Activated CD4-positive, CD25-positive, alpha-beta regulatory T cell (primary cell): Measurements from ENCODE around the gene STX1A.

Source experiments
- DNase-seq, 4 experiments: peaks; one replicate each; lab custom pipeline; 2025; lab: John Stamatoyannopoulos, UW

STX1A gene

DNA sequence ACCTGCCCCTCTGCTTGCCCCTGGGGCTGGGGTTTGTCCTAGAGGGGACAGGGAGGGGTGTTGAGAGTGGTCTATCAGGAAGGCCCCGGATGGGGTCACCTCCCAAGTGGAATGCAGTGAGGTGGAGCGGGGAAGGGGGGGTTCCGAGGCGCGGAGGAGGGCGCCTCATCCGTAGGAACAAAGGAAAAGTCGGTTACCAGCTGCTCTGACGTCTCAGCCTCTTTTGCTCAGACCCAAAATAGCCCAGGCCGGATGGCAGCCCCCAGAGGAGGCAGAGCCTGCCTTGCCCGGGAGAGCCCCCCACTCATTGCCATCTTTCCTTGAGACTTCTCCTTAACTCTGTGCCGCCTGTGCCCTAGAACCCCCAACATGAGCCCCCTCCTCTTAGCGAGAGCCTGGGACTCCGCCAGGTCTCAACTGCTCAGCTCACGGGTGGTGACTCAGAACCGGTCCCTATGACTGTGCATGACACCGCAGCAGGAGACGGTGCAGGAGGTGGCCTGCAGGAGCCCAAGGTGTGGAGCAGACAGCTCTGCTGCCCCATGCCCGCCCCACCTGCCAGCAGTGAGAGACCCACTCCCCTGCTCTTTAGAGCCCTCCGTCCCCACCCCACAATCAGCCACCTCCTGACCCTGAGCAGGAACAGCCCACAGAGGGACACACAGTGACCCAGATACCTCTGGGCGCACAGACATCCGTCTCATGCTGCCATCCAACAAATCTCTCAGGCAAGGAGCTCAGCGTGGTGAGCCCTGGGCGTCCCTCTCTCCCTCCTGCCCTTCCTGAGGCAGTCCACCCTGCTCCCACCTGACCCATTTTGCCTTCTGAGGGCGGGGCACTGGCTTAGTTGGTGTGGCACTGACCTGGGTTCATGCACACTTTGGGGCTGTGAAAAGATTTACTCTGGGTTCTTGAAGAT lies 13.1 kb downstream of the STX1A start:
- peak in 1 of 4 experiments; percentile 17 for DNase-seq

DNA sequence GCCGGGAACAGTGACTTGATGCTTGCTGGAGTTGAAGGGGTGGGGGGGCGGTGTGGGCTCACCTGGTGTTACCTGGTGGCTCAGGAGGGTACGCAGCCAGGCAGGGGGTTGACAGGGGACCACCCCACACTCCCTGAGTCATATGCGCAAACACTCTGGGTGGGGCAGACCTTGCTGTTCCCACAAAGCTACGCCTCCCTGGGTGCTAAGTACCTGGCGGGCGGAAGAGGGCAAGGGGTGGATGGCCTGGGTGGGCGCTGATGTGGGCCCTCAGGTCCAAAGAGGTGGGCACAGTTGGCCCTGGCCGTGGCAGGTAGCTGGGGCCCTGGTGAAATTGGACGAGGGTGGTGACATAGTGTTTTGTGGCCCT lies 13.9 kb downstream of the STX1A start:
- DNase-seq: no peak

DNA sequence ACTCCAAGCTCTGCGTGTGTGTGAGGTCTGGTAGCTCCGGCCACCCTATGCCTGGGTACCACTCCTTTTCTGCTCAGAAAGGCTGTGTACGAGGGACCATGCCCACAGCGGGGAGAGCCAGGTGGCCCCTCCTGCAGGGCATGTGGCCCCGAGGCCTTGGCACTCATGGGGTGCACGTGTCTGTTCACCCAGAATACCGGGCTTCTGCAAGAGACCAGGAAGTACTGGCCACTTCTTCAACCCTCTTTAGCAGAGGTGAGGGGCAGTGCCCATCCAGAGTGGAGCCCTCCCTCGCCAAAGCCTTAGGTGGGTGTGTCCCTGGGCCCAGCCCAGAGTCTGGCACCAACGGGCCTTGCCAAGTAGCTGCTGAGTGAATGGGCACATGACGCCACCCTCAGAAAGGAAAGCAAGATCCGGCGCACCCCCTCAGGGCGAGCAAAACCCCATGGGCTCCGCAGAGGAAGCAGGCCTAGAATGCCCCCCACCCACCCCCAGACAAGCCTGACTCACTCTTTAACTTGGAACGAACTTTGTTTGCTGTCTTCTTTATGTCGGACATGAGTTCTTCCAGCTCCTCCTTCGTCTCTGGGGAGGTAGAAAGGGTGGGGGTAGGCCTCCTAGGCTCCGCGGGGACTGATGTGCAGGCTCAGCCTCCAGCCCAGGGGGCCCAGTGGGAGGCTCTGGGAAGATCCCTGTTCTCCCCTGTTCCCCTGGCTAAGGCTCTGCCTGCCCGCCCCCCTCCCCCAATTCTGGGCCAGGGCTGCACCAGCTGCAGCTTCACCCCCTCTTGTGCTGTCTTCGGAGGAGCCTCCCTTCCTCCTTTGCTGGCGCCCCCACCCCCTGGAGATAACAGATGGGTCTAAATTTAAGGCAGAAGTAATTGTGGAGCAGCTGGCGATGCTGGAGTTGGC lies 14.6 kb downstream of the STX1A start:
- DNase-seq: no peak

DNA sequence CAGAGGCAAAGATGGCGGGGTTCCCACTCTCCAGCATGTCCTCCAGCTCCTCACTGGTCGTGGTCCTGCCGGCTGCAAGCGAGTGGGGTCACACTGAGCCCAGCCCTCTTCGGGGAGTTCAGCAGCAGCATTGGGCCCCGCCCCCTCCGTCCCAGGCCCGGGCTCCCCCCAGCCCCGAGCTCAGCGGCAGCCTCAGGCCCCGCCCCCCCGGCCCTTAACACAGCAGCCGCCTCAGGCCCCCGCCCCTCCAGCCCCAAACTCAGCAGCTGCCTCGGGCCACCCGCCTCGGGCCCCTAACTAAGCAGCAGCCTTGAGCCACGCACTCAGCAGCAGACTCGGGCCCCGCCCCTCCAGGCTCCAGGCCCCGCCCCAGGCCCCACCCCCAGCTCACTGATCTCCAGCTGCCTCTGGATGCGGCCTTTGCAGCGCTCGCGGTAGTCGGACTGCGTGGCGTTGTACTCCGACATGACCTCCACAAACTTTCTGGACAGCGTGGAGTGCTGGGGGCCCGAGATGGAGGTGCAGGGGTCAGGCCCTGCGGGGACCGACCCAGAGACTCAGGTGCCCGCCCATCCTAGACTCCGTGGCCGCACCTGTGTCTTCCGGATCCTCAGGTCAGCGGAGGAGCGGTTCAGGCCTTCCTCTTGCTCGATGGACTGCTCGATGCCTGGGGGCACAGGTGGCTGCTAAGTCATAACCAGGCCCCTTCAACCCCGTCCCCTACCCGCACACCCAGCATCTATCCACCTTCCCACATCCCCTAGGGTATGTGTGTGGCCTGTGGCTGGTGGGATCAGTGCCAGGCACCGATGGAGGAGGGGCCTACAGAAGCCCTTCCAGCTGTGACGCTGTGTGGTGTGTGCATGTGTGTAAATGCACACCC lies 15.5 kb downstream of the STX1A start:
- DNase-seq: peak in 2 of 4 experiments; percentile 10 to 24

DNA sequence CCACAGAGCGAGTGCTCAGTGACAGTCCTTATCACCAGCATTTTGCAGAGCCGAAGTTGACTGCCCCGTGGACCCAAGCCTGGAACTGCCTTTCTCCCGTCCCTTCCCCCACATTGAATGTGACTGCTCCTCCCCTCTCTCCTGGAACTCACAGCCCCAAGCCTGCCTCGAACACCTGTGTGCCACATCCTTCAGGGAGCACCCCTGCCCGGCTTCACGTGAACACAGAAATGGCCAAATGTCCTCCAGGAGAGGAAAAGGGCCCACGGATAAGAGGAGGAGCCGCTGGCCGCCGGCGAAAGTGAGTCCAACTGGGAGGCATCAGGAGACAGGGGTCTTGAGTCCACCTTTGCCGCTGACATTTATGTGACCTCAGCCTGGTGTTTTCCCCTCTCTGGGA lies 16.2 kb downstream of the STX1A start:
- no peak for DNase-seq

DNA sequence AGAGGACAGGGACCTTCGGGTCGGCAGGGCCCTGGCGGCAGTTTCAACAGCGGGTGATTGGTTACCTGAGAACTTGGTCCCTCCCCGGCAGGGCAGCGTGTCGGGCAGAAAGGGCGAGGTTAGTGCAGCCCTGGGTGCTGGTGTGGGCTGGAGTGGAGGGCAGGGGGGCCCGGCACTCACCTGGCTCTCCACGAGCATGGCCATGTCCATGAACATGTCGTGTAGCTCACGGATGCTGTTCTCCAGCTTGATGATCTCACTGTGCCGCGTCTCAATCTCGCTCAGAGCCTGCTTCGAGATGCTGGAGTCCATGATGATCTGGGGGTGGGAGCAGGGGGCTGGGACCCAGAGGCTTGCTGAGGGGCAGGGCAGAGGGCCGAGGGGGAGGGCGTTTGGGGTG lies 16.8 kb downstream of the STX1A start:
- no peak for DNase-seq

DNA sequence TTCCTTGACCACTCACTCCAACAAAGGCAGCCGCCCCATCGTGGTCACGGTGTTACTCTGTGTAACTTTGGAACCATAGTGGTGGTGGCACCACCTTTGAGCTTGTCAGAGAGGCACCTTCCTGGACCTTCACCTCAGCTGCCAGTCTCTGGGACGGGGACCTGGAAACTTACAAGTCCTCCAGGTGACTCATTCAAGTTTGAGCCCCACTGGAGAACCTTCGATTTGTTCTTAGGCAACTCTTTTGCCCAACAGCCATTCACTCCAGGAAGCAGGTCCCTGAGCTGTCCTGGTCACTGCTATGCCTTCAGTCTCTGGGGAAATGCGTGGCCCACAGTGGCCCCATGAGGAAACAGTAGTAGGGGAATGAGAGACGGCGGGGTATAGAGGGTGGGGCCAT lies 17.2 kb downstream of the STX1A start:
- DNase-seq: no peak

DNA sequence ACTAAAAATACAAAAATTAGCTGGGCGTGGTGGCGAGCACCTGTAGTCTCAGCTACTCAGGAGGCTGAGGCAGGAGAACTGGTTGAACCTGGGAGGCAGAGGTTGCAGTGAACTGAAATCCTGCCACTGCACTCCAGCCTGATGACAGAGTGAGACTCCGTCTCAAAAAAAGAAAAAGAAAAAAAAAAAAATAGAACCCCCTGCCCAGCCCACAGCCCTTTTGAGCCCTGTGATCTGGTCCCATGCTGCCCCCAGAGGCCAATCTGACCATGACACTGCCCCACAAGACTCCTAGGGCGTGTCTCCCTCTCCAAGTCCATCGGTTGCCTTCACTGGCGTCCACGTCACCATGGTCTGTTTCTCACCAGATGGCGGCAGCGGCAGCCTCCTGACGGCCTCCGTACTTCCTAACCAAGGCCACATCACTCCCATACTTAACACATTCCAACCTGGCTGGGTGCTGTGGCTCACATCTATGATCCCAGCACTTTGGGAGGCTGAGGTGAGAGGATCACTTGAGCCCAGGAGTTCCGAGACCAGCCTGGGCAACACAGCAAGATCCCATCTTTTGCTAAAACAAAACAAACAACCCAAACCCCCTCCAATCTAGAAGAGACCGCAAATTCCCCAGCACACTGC lies 18.0 kb downstream of the STX1A start:
- DNase-seq: peak in 1 of 4 experiments; percentile 10

DNA sequence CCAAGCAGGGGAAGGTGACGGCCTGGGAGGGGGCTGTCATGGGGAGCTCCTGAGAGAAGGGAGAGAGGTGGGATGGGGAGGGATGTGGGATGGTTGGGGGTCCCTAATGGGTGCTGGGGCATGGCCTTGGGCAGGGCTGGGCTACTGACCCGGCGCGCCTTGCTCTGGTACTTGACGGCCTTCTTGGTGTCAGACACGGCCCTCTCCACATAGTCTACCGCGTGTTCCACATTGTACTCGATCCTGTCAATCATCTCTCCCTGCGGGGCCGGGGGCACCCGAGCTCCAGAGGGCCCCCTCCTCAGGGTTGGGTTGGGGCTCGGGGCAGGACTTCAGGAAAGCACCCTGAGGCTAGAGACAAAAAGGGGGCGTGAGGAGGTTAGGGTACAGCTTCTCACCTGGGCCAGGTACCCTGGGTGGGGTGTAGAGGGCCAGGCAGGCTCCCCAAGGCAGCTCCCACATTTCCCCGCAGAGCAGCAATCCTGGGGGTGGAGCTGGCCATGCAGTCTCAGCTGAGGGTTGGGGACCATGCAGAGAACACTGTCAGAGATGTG lies 18.8 kb downstream of the STX1A start:
- no peak for DNase-seq

DNA sequence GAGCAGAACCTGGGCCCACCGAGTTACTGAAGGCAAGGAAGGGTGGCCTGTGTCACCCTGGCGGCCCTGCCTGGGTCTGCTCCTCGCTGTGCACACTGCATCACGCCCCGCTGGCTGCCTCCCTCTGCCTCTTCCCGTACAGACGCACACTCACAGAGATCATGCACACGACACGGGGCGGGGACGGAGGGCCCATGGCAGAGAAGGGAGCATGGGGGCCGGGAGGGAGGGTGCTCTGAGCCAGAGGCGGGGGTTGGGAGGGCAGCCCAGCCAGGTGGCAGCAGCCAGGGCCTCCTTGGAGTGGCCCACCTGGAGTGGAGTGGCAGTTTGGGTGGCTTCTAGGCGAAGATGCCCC lies 19.4 kb downstream of the STX1A start:
- DNase-seq: no peak

DNA sequence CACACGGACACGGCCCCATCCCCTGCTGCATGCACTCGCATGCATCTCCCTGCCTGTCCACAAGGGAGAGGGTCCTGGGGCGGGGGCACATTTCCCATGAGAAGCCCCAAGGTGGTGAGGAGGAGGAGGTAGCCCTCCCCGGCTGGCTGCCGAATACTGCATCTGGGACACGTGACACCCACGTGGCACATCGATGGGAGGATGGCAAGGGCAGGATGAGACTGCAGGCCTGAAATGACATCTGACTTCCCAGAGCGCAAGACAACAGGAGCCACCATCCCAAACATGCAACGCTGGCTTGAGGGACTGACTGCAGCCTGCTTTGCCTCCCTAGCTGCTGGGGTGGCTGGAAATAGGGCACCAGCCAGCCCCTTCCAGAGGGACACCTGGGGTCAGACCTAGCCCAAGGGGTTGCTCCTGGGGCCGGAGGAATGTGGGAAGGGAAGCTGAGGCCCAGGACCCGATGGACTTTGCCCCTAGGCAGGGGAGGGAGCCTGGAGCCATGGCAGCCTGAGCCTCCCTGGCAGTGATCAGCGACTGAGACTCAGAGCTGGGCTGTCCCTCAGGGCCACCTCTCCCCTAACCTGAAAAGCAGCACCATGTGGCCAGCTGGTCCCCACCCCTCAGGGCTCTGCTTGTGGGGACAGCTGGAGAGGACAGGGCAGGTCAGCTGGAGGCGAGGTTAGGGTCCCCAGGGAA lies 19.9 kb downstream of the STX1A start:
- DNase-seq: no peak

DNA sequence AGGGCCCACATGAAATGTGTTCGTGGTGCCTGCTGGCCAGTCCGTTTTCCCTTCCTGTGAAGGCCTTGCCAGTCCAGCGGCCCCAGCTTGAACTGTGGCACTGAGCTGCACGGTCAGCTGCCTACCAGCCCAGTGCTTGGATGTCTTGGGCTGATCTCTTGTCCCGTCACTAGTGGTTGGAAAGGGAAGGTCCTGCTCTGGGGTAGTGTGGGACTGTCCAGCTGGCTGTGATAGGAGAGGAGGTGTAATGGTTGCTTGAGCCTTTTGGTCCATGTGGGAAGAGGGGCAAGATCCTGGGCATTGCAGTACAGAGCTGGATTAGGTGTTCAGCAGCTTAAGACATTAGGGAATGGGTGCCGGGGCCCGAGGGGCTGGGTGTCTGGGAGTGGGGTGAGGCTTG lies 21.1 kb downstream of the STX1A start:
- no peak for DNase-seq

DNA sequence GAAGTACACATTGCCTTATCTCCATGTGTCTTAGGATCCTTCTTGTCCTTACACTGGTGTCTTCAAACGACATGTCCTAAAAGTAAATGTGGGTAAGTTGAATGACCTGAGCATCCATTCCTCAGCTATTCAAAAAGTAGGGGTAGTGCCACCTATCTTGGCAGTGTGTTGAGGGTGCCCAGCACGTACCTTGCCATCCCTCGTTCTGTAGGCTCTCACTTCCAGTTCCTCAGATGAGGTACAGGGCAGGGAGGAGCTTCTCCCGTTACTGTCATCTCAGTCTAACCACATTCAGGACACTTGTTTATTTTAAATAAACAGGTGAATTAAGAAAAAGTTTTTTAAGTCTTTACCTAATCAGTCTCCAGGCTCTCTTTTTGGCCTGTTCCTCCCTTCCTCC lies 23.1 kb downstream of the STX1A start:
- no peak for DNase-seq

DNA sequence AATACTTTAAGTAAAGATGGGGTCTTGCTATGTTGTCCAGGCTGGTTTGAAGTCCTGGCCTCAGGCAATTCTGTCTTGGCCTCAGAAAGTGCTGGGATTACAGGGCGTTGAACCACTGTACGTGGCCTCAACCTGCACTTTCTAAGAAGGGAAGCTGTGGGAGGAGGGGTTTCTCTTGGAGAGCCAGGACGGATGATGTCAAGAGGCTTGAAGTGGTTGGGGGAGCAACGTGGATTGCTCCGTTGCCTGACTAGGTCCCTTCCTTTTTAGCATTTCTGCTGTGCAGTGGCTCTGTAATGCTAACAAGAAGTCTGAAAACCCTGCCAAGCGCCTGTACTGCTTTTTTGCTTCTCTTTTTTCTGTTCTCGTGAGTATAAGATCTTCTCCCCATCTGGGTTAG lies 28.8 kb downstream of the STX1A start:
- DNase-seq: no peak

DNA sequence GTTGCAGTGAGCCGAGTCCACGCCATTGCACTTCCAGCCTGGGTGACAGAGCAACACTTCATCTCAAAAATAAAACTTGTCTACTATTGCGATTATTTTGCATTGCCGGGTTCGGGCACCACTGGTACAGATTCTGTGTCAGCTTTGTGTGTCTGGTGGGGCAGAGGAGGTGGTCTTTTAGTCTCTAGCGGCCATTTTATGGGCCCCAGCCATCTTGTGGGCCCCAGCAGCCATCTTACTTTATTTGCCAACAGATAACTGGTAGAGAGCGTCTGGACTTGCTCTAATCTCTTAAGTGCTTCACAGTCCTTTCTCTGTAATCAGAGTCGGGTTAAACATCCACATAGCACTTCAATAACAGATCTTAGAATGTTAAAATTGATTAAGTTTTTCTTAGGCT lies 31.2 kb downstream of the STX1A start:
- no peak for DNase-seq

DNA sequence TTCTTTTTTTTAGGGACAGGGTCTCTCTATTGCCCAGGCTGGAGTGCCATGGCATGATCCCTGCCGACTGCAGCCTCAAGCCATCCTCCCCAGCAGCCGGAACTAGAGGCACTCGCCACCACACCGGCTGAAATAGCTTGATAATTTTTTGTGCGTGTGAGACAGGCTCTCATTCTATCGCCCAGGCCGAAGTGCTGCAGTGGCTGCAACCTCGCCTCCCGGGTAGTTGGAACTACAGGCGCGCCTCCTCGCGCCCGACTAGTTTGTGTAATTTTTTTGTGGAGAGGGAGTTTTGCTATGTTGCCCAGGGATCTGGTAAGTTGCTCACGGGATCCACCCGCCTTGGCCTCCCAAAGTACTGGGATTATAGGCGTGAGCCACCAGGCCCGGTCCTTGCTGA lies 34.2 kb downstream of the STX1A start:
- DNase-seq: no peak

DNA sequence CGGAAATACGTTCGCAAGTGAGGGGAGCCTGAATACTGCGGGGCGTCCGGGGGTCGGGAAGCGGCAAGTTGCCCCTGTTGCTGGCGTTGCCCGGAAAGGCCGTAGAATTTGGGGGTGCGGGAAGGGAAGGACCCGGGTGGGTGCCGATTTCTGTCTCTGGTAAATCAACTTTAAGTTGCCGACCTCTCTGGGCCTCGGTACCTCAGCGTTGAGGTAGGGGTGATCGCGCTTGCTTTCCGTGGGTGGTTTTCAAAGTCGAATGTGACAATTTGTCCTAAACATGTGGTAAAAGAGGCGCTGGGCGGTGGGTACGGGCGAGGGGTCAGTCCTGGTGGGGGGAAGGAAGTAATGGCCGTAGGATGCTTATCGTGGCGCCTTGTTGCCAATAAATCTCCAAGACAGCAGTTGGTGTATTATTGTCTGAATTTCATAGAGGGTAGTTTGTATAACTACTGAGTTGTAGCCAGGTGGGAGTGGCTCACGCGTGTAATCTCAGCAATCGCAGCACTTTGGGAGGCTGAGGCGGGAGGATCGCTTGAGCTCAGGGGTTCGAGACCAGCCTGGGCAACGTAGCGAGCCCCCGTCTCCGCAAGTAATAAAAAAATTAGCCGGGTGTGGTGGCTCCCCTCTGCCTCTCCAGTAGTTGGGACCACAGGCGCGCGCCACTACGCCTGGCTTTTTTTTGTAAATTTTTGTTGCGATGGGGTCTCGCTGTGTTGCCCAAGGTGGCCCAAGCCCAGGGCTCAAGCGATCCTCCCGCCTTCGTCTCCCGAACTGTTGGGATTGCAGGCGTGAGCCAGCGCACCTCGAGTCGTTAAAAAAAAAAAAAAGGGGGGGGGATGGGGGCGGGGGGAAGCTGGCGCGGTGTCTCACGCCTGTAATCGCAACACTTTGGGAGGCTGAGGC lies 35.4 kb downstream of the STX1A start:
- DNase-seq: no peak

DNA sequence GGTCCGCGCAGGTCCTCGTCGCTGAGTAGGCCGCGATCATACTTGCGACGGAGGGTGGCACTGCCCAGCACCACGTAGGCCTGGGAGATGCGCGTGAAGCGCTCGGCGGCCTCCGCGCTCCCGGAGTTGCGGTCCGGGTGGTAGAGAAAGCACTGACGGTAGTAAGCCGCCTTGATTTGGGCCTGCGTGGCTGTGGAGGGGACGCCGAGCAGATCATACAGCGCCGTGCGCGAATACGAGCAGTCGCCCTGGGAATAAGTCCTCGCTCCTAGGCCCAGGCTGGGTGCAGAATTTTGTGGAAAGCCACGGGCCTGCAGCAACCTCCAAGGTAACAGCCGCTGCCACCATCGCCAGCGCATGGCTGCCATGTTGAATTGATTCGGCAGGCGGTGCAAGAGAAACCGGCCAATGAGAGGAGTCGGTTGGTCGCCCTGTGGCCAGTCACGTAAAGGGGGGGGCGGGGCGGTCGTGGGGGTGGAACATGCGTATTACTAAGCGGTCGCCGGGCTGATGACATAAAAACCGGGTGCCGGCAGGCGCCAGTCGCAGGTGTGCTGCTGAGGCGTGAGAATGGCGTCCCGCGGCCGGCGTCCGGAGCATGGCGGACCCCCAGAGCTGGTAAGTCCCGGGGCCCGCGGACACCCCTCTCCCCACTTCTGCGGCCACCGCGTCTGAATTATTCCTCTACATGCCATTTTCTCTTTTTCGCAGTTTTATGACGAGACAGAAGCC lies 36.2 kb downstream of the STX1A start, which contains the start of the genes BUD23 and DNAJC30:
Gene BUD23, plus strand, starts transcription at position 542 of the 732 bp plus-strand sequence. Its CDS starts 29 bp downstream, at position 571.
Gene DNAJC30, minus strand, starts transcription at position 398 of the 732 bp plus-strand sequence. Its CDS starts 30 bp downstream, at position 368.
- peak; percentile 96 to 98 (median 96) for DNase-seq

DNA sequence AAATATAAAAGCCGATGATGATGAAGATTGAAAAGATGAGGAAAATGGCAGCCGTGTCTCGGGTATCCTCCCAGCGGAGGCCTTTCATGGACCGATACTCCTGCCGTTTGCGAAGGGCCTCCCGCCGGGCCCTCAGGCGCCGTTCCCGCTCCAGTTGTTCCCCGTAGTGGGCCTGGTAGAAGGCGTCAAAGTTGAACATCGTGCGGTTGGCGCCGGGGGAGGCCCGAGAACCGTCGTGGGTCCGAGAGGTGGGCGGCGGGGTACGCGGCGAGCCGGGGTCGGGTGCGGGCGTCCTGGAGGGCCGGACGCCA lies 36.8 kb downstream of the STX1A start:
- no peak for DNase-seq
